NCI-H82 treated with DMSO at 0.1 percent for 48 hours (cell line): ENCODE measurements around the gene HYCC1.
"Not testable (repeated sequence)": the region's sequence is repeated elsewhere in the genome, so short reads cannot be mapped to it uniquely, and the experiment has no call there.

Experiments used
- DNase-seq: peaks from one replicate; lab custom pipeline; 2025; ENCODE audit not compliant: unreplicated experiment; lab: John Stamatoyannopoulos, UW

The HYCC1 gene

GRCh38 chr7:23013715-23014649, at the start of gene HYCC1:
Gene HYCC1, minus strand, starts transcription at chr7:23014130. Its CDS starts 23,019 bp downstream, at chr7:22991111.
- DNase-seq: peak; percentile 98

- DNase-seq: no peak
Measured at GRCh38 chr7:23062452-23062851, 48.5 kb upstream of the HYCC1 start.

GRCh38 chr7:23061327-23061726, 47.4 kb upstream of the HYCC1 start:
- DNase-seq: no peak

GRCh38 chr7:23058408-23059096, 44.6 kb upstream of the HYCC1 start:
- DNase-seq: no peak

GRCh38 chr7:23055582-23056178, 41.8 kb upstream of the HYCC1 start:
- DNase-seq: peak; percentile 42

GRCh38 chr7:23051124-23051485, 37.2 kb upstream of the HYCC1 start:
- not testable (repeated sequence) for DNase-seq

- DNase-seq: not testable (repeated sequence)
Measured at GRCh38 chr7:23046336-23046735, 32.4 kb upstream of the HYCC1 start.

- not testable (repeated sequence) for DNase-seq
Measured at GRCh38 chr7:23045086-23045485, 31.2 kb upstream of the HYCC1 start.

GRCh38 chr7:23044581-23044980, 30.7 kb upstream of the HYCC1 start:
- no peak for DNase-seq

GRCh38 chr7:23043441-23043840, 29.5 kb upstream of the HYCC1 start:
- no peak for DNase-seq

GRCh38 chr7:23039674-23040073, 25.7 kb upstream of the HYCC1 start:
- DNase-seq: not testable (repeated sequence)

GRCh38 chr7:23035542-23036371, 21.8 kb upstream of the HYCC1 start:
- not testable (repeated sequence) for DNase-seq

GRCh38 chr7:23027261-23027660, 13.3 kb upstream of the HYCC1 start:
- DNase-seq: no peak

GRCh38 chr7:23026164-23026563, 12.2 kb upstream of the HYCC1 start:
- DNase-seq: no peak

- DNase-seq: no peak
Measured at GRCh38 chr7:23024454-23024853, 10.5 kb upstream of the HYCC1 start.

GRCh38 chr7:23022851-23023250, 8.9 kb upstream of the HYCC1 start:
- DNase-seq: no peak

- DNase-seq: no peak
Measured at GRCh38 chr7:23022258-23022769, 8.4 kb upstream of the HYCC1 start.

- DNase-seq: no peak
Measured at GRCh38 chr7:23021596-23021995, 7.7 kb upstream of the HYCC1 start.

GRCh38 chr7:23020742-23021401, 6.9 kb upstream of the HYCC1 start:
- DNase-seq: no peak

GRCh38 chr7:23018750-23019149, 4.8 kb upstream of the HYCC1 start:
- no peak for DNase-seq
